ENCODE results near the gene PCDH9.

DNA sequence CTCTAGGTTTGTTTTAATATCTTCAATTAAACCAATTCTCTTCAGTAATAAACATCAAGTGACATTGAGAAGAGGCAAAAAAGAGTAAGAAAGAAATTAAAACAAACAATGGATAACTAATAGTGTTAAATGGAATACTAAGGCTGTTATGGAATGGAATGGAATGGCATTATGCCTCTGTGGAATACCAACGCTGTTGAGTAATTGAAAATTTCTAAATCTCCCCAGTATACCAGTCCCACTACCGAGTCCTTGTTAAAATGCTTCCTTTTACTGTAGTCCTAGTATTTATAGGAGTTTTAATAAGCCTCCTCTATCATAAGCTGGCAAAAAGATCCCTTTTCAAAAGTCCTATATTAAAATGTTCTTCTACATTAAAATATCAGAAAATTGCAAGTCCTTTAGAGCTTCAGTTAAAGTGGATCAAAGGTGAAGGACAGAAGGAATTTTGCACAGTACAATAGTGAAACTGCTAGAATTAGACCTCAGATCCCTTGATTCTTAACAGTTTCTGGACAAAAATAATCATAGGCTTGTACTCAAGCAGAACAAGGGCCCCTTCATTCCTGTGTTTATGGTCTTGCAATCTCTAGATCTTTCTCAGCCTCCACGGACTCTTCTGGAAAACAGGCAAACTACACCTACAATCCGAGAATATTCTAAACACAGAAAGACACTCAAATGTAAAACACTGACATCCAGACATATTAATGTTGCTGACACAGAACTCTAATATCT, 128.2 kb downstream of the PCDH9 start:
- TF ChIP-seq, protein P1, sequence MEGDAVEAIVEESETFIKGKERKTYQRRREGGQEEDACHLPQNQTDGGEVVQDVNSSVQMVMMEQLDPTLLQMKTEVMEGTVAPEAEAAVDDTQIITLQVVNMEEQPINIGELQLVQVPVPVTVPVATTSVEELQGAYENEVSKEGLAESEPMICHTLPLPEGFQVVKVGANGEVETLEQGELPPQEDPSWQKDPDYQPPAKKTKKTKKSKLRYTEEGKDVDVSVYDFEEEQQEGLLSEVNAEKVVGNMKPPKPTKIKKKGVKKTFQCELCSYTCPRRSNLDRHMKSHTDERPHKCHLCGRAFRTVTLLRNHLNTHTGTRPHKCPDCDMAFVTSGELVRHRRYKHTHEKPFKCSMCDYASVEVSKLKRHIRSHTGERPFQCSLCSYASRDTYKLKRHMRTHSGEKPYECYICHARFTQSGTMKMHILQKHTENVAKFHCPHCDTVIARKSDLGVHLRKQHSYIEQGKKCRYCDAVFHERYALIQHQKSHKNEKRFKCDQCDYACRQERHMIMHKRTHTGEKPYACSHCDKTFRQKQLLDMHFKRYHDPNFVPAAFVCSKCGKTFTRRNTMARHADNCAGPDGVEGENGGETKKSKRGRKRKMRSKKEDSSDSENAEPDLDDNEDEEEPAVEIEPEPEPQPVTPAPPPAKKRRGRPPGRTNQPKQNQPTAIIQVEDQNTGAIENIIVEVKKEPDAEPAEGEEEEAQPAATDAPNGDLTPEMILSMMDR (conservative IDR thresholded peaks at IDR 0.05; ENCODE audit: low read depth, low read length) = no peak
- no peak for TF ChIP-seq EZH2 (IDR thresholded peaks at IDR 0.05; ENCODE audit: borderline replicate concordance, low read depth, low read length, poor library complexity, severe bottlenecking)

All from A673 (cell line).